ENCODE results near the gene INPP5D.
"Not testable (repeated sequence)": the region's sequence is repeated elsewhere in the genome, so short reads cannot be mapped to it uniquely, and the experiment has no call there.

The INPP5D gene

DNA sequence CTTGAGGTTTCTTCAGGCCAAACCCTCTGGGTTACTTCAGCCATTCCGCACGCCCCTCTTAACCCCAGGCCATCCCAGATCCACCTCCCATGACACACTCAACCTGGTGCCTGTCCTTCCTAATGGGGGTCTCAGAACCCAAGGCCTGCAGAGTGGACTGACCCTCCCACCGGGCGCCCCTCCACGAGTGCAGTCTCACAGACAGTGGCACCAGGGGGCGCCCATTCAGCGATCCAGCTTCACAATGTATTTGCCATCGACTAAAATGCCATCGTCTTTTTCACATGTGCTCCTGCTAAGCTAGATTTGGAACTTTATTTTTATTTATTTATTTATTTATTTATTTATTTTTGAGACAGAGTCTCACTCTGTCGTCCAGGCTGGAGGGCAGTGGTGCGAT, 38.5 kb downstream of the INPP5D start:
- Mint-ChIP-seq H3K4me3 (no peak overlapping the region), H3K9me3 (peaks cover 9% of the 10 kb centered on the region), H3K27ac (no peak overlapping the region), H3K36me3 (ENCODE audit: low read depth) (peaks cover 32% of the 10 kb centered on the region), H3K27me3 (no peaks in the 10 kb centered on the region), H3K4me1 (peaks cover 76% of the 10 kb centered on the region)
- DNase-seq (no peak), ATAC-seq (no peak)

DNA sequence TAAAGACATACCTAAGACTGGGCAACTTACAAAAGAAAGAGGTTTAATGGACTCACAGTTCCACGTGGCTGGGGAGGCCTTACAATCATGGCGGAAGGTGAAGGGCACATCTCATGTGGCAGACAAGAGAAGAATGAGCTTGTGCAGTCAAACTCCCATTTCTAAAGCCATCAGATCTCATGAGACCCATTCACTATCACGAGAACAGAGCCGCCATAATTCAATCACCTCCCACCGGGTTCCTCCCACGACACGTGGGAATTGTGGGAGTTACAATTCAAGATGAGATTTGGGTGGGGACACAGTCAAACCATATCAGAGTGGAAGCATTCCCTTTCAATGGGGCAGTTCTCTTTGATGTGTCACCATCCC, 39.7 kb downstream of the INPP5D start:
- H3K4me1 Mint-ChIP-seq: peaks cover 76% of the 10 kb centered on the region
- H3K9me3 Mint-ChIP-seq, ATAC-seq, H3K27me3 Mint-ChIP-seq, DNase-seq: not testable (repeated sequence)
- H3K36me3 Mint-ChIP-seq (ENCODE audit: low read depth): peaks cover 36% of the 10 kb centered on the region
- peak overlapping the region; percentile 66 for H3K4me3 Mint-ChIP-seq
- peak overlapping the region; percentile 94 for H3K27ac Mint-ChIP-seq

DNA sequence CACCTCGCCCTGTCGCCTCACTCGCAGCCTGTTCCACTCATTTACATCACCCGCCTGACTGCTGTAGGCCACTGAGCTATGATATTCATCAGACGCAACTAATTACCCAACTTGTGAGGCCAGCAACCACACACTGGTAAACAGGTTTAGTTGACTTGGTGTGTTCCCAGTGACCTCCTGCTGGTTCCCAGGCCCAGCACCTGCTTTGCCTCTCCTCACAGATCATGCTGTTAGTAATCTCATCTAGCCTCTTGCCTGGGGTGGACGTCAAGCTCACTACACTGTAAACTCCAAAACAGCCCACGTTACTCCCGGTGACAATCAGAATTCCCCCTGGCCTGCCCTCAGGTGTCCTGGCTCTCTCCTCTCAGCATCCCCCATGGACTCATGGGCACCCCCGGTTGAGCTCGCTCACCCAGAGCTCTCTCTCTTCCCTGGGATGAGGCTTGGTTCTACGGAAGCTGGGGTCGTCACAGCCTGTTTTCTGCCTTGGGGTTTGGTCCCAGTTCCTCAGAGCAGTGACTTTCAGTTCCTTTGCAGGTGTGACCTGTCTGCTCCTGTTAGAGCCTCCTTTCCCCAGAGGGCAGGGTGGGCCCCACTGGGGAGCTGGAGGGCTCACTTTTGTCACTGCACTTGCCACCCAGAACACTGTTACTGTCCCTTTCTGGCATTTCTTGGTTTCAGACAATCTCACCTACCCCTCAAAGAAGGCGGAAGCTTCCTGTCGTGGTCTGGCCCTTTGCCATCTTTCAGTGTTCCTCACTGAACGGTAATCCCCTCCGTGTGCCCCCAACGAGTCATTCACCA, 40.3 kb downstream of the INPP5D start:
- DNase-seq: peak; percentile 83
- H3K4me1 Mint-ChIP-seq: peaks cover 79% of the 10 kb centered on the region

DNA sequence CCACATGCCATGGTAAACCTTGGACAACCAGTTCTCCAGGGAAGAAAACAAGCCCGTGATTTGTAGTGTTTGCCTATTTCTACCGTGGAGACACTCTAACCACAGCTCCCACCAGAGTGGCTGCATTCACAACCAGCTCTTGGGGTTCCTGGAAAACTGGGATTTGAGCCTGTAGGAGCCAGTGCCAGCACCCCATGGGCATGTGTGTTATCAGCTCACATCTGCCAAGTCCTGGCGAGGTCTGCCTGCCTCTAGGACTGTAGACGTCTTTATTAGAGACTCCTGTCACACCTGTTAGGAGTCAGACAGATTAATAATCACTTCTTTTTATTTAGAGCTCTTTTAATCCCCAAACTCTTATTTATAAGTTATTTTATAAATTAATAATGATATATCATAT, 41.0 kb downstream of the INPP5D start:
- Mint-ChIP-seq H3K36me3 (ENCODE audit: low read depth) (peaks cover 45% of the 10 kb centered on the region), H3K4me1 (peaks cover 82% of the 10 kb centered on the region), H3K27me3 (no peaks in the 10 kb centered on the region), H3K4me3 (peak overlapping the region; percentile 66), H3K9me3 (peaks cover 12% of the 10 kb centered on the region), H3K27ac (peak overlapping the region; percentile 94)
- DNase-seq (no peak), ATAC-seq (no peak)

More for the DNA sequence above, 40.3 kb downstream of the INPP5D start:
- H3K9me3 Mint-ChIP-seq: peaks cover 9% of the 10 kb centered on the region
- peak overlapping the region; percentile 66 for H3K4me3 Mint-ChIP-seq
- peak overlapping the region; percentile 94 for H3K27ac Mint-ChIP-seq
- H3K27me3 Mint-ChIP-seq: no peaks in the 10 kb centered on the region
- peak; percentile 87 for ATAC-seq
- H3K36me3 Mint-ChIP-seq (ENCODE audit: low read depth): peaks cover 38% of the 10 kb centered on the region

DNA sequence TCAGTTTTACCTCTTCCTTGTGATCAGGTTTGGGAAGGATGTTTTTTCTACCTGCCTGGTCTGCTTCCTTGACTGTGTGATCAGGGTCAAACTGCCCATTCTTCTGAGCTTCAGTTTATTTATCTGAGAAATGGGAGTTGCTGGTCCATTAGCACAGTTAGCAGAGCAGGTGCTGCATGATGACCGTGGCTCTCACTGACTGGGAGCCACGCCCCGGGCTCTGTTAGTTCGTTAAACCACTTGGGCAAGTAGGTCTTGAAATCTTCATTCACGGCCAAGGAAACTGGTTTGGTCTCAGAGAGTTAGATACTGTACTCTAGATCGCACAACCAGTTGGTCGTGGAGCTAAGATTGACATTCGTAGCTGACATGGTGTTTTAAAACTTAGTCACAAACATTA, 41.7 kb downstream of the INPP5D start:
- peaks cover 82% of the 10 kb centered on the region for H3K4me1 Mint-ChIP-seq
- no peaks in the 10 kb centered on the region for H3K27me3 Mint-ChIP-seq
- no peak overlapping the region for H3K4me3 Mint-ChIP-seq
- peaks cover 45% of the 10 kb centered on the region for H3K36me3 Mint-ChIP-seq (ENCODE audit: low read depth)
- peaks cover 12% of the 10 kb centered on the region for H3K9me3 Mint-ChIP-seq
- no peak overlapping the region for H3K27ac Mint-ChIP-seq
- ATAC-seq (no peak), DNase-seq (no peak)

DNA sequence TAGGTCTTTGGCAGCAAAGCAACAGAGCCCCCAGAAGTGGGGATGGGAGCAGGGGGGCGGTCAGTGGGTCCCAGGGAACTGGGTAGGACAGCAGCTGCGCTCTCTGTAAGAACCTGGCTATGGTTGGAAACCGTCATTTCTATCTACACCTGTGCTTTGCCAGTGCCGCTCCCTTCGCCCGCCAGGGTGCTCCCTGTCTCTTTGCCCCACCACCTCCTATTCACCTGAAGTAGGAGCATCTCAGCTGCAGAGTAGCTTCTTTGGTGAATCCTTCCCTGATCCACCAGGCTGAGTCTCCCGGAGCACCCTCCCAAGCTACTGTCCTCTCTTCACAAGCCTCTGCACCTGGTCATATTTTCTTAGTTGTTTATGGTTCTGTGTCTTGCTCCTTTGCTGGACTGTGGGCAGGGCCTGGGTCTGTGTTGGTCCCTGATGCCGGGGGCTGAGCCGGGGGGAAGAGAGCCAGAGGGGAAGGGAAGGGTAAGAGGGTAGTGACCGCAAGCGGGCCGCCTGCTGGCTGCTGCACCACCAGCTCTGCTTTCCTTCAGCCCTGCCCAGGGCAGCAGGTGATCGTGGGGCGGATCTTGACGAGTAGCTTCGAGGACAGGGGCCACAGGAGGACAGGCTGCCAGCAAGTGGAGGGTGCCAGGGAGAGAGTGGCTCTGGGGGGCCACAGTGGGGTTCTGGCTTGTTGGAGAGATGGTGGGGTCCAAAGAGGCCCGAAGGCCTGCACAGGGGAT, 45.2 kb downstream of the INPP5D start:
- H3K36me3 Mint-ChIP-seq (ENCODE audit: low read depth): peaks cover 28% of the 10 kb centered on the region
- peaks cover 74% of the 10 kb centered on the region for H3K4me1 Mint-ChIP-seq
- DNase-seq (no peak), ATAC-seq (no peak)
- H3K27ac Mint-ChIP-seq: no peak overlapping the region
- H3K4me3 Mint-ChIP-seq: no peak overlapping the region
- H3K9me3 Mint-ChIP-seq: peaks cover 4% of the 10 kb centered on the region
- H3K27me3 Mint-ChIP-seq: no peaks in the 10 kb centered on the region

DNA sequence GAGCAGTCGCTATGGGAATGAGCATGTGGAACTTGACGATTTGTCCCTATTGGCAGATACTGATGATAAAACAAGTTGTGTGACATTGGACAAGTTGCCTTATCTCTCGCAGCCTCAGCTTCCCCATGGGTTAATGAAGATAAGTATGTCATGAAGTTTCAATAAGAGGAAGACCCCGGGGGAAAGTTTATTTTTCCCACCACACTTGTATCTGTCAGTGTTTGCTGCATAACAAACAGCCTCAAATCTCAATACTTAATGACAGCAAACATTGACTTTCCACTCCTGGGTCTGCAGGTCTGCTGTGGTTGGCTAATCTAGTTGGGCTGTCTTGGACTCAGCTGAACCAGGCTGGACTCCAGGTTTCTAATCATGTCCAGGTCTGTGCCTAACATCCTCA, 45.8 kb downstream of the INPP5D start:
- peaks cover 68% of the 10 kb centered on the region for H3K4me1 Mint-ChIP-seq
- peaks cover 3% of the 10 kb centered on the region for H3K9me3 Mint-ChIP-seq
- peaks cover 23% of the 10 kb centered on the region for H3K36me3 Mint-ChIP-seq (ENCODE audit: low read depth)
- H3K27ac Mint-ChIP-seq: no peak overlapping the region
- DNase-seq (no peak), ATAC-seq (no peak)
- no peak overlapping the region for H3K4me3 Mint-ChIP-seq
- H3K27me3 Mint-ChIP-seq: no peaks in the 10 kb centered on the region

DNA sequence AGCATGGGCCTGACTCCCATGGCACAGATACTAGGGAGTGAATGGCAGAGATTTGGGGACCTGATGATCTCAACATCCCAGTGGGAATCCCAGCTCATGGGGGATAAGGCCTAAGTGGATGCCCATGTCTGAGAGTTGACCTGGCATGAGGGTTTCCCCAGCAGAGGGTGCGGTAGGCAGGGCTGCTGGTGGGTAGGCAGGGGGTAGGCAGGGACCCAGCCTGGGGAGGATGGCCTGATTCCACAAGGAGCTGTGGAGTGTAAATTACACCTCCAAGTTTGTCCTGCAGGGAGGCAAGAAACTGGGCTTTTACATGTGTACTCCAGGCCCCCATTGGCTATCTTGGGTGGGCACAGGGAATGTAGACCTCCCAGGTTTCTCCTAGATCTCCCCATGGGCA, 46.9 kb downstream of the INPP5D start:
- H3K4me1 Mint-ChIP-seq: peaks cover 61% of the 10 kb centered on the region

DNA sequence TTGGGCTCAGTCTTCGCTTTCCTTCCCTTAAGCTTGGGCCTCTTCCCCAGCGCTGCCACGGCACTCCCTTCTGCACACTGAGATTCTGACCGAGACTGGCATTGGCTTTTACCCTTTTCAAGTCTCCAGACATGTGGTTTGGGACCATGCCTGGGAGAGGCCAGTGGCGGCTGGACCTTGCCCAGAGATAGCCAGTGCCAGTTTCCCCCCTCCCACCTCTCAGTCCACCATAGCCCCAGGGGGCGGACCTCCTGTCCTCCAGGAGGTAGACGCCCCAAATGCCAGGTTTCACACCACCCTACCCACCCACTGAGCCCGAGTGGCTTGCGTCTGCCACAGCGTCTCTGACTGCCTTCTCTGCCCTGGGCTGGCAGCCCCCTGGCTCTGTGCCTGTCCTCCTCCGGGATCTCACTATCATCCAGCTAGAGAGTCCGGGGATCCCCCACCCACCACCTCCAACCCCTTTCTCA, 47.7 kb downstream of the INPP5D start:
- H3K36me3 Mint-ChIP-seq (ENCODE audit: low read depth): peaks cover 21% of the 10 kb centered on the region
- no peak overlapping the region for H3K4me3 Mint-ChIP-seq
- peaks cover 59% of the 10 kb centered on the region for H3K4me1 Mint-ChIP-seq
- H3K27ac Mint-ChIP-seq: peak overlapping the region; percentile 59
- H3K9me3 Mint-ChIP-seq: peaks cover 3% of the 10 kb centered on the region
- DNase-seq (no peak), ATAC-seq (no peak)
- no peaks in the 10 kb centered on the region for H3K27me3 Mint-ChIP-seq

More for the DNA sequence above, 46.9 kb downstream of the INPP5D start:
- no peaks in the 10 kb centered on the region for H3K27me3 Mint-ChIP-seq
- H3K36me3 Mint-ChIP-seq (ENCODE audit: low read depth): peaks cover 23% of the 10 kb centered on the region
- peaks cover 3% of the 10 kb centered on the region for H3K9me3 Mint-ChIP-seq
- DNase-seq: no peak
- no peak overlapping the region for H3K27ac Mint-ChIP-seq
- ATAC-seq: no peak
- no peak overlapping the region for H3K4me3 Mint-ChIP-seq

DNA sequence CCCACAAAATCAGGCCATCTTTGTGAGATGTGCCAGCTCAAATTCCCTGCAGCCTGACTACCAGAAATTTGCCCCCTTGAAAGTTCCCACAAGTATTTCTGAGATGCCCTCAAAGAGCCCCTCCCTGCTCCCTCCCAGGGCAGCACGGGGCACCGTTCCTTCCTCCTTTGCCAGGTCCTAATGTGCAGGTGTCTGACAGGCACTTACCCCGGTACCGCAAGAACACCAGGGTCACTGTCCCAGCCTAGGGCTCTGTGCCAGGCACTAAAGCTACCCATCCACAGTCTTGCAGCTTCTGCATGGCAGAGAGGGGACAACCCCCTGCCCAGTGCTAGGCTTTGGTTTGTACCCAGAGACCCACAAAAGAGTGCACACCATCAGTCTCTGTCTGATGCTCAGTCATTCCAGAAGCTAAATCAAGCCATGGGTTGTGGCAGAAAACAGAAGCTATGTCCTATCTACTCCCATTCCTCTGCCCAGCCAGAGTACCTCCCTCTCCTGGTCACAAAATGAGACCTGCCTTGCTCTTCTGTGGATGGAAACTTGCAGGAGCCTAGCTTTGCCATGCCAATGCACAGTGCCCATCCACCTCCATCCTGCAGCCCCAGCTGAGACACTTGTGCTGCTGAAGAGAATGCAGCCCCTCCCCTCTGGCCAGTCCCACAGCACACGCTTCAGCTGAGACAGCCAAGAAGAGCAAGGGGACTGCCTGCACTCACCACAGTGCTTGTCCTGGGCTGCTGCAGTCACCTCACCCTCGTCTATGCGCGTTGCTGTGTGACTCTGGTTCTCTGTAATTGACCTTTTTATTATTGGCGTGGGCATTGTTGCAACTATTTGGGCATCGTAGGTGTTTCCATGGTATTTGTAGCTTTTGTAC, 48.7 kb downstream of the INPP5D start:
- DNase-seq: no peak
- ATAC-seq: peak; percentile 70
- H3K27me3 Mint-ChIP-seq: no peaks in the 10 kb centered on the region
- no peak overlapping the region for H3K4me3 Mint-ChIP-seq
- peaks cover 16% of the 10 kb centered on the region for H3K36me3 Mint-ChIP-seq (ENCODE audit: low read depth)
- H3K4me1 Mint-ChIP-seq: peaks cover 62% of the 10 kb centered on the region
- peak overlapping the region; percentile 61 for H3K27ac Mint-ChIP-seq
- peaks cover 3% of the 10 kb centered on the region for H3K9me3 Mint-ChIP-seq

DNA sequence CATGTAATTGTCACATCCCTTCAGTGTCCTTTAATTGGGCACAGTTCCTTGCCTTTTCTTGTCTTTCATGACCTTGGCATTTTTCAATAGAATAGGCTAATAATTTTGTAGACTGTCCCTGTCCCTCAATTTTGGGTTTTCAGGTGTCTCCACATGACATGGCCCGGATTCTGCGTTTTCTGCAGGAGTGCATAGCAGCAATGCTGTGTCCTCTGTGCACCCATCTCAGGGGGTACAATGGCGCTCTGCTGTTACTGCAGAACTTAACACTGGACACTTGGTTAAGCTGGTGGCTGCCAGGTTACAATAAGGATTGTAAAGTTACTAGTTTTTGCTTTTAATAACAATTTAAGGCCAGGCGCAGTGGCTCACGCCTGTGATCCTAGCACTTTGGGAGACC, 51.3 kb downstream of the INPP5D start:
- Mint-ChIP-seq H3K4me1 (peaks cover 66% of the 10 kb centered on the region), H3K4me3 (no peak overlapping the region), H3K27me3 (no peaks in the 10 kb centered on the region), H3K36me3 (ENCODE audit: low read depth) (peaks cover 2% of the 10 kb centered on the region), H3K27ac (no peak overlapping the region), H3K9me3 (no peaks in the 10 kb centered on the region)
- DNase-seq (no peak), ATAC-seq (no peak)

DNA sequence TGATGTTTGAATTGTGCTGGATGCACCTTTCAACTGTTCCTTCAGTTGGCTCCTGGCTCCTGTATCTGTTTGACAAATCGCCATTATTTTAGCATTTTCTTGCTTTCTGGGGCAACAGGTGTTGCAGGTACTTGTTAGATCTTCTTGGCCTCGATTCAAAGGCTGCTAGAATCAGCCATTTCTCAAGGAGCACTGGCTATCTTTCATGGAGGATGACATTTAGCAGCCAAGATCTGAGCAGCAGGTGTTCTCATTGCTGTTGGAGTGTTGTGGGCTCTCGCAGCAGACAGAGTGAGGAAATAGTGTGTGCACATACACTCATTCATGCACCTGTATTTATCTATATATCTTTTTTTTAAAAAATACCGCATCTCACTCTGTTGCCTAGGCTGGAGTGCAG, 52.2 kb downstream of the INPP5D start:
- Mint-ChIP-seq H3K4me1 (peaks cover 65% of the 10 kb centered on the region), H3K36me3 (ENCODE audit: low read depth) (peaks cover under 1% of the 10 kb centered on the region)
- no peak for ATAC-seq

DNA sequence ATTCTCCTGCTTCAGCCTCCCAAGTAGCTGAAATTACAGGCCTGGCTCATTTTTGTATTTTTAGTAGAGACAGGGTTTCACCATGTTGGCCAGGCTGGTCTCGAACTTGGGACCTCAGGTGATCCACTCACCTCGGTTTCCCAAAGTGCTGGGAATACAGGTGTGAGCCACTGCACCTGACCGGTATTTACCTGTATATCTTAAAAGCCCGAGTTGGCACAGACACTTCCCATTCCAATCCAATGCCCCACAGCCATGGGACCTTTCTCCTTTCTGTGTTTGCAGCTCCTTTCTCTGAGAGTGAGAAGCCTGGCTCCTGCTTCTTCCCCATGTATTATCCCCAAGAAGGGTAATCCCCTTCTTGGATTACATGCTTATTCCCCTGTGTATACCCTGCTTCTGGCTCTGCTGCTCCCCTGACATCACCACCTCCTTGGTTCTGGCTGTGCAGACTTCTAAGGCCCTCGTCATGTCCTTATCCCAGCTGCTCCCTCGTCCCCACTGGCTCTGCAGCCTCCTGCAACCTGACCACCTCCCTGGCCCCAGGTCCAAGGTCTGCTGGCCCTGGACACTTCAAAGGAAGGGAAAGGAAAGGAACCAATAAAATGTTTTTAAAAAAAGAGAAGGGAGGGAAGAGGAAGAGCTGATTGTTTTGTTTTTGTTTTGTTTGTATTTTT, 52.8 kb downstream of the INPP5D start:
- DNase-seq: no peak
- Mint-ChIP-seq H3K4me3 (no peak overlapping the region), H3K27me3 (no peaks in the 10 kb centered on the region), H3K4me1 (peaks cover 65% of the 10 kb centered on the region), H3K9me3 (no peaks in the 10 kb centered on the region), H3K27ac (no peak overlapping the region), H3K36me3 (ENCODE audit: low read depth) (no peaks in the 10 kb centered on the region)
- peak; percentile 21 for ATAC-seq

More for the DNA sequence above, 52.2 kb downstream of the INPP5D start:
- no peaks in the 10 kb centered on the region for H3K9me3 Mint-ChIP-seq
- H3K27me3 Mint-ChIP-seq: no peaks in the 10 kb centered on the region
- no peak overlapping the region for H3K27ac Mint-ChIP-seq
- no peak overlapping the region for H3K4me3 Mint-ChIP-seq
- DNase-seq: no peak

DNA sequence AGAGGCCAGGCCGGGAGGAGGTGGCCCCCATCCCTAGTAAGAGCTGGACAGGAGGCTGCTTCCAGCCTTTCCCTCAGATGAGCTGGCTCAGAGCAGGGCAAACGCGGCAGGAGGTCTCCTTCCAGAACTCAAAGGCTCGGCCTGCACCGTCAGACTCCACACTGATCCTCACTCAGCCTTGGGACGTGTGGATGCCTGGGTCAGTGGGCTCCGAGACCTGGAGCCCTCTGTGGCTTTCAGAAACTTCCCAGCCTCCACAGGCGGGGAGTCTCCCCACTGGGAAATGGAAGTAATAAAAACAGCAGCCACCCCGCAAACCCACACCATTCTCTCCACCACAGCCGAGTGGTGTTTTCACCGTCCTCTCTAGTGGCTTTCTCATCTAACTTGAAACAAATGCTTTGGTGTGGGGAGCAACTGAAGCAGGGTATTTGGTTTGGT, 54.3 kb downstream of the INPP5D start:
- ATAC-seq (peak; percentile 66), DNase-seq (peak; percentile 38)
- Mint-ChIP-seq H3K27me3 (no peaks in the 10 kb centered on the region), H3K4me1 (peaks cover 64% of the 10 kb centered on the region), H3K27ac (peak overlapping the region; percentile 68), H3K9me3 (no peaks in the 10 kb centered on the region), H3K4me3 (peak overlapping the region; percentile 8), H3K36me3 (ENCODE audit: low read depth) (peaks cover 3% of the 10 kb centered on the region)

All from activated naive CD8-positive, alpha-beta T cell treated with anti-CD3 and anti-CD28 coated beads, Interleukin-2, amount 50 U/mL, for 24 hours (primary cell).